GM18519 (cell line): ENCODE data around the gene TLE3.
"Not testable (repeated sequence)": the region's sequence is repeated elsewhere in the genome, so short reads cannot be mapped to it uniquely, and the experiment has no call there.

ENCODE experiments used
- ATAC-seq: cut with Tn5 transposase; IDR thresholded peaks from one replicate; pipeline ENCODE4 v1.9.1; 2021; ENCODE audit warnings: mild to moderate bottlenecking, moderate library complexity; ENCODE audit not compliant: unreplicated experiment, low FRiP score

Gene TLE3

DNA sequence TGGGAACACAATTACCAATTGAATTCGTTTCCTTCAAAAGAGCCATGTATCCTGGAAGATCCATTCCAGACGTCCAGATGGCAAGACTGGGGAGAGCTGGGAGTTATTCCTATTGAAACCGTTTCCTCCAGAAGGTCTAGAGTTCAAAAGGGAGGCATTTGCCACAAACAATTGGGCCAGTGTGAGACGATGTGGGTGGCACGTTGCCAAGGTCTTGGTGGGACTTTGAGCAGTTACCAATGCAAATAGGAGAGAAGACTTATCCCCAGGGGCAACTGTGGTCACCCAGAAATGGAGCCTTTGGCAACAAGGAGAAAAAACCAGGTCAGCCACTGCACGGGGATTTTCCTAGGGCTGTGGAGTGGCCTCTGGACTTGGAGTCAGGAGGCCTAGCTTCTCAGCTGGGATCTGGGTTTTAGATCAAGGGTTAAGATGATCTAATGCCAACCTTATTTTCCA lies 29.6 kb upstream of the TLE3 start:
- ATAC-seq, result no peak

DNA sequence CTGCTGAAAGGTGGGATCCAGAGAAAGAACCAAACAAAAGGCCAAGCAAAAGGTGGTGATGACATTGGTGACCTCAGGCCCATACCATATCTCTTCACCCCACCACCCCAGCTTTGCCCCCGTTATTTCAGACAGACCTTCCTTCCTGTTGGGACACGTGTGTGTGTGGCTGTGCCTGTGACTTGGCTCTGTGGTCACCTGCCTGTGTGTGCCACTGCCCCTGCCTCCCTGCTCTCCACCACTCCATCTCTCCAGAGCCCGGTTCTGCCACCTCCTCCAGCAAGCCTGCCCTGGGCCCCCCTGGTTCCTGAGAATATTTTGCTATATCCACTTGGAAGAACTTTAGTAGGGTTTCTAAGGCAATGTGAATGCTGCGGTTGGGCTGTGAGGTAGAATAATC lies 28.6 kb upstream of the TLE3 start:
- no peak for ATAC-seq

DNA sequence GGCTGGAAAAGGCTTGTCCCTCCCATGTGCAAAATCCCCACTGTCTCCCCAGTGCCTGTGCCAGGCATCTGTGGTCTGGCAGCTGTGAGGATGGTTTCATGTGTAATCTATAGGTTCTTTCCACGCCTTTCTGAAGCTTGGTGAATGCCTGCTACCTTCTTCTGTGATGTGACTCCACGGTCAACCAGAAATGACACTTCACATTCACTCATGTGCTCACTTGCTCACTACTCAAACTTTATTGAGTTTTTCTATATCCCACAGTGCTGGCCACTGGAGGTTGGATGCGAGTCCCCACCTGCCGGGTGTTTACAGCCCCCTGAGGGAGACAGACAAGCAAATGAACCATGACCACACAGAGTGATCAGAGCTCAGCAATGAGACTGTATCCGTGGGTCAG lies 27.9 kb upstream of the TLE3 start:
- ATAC-seq, result no peak

DNA sequence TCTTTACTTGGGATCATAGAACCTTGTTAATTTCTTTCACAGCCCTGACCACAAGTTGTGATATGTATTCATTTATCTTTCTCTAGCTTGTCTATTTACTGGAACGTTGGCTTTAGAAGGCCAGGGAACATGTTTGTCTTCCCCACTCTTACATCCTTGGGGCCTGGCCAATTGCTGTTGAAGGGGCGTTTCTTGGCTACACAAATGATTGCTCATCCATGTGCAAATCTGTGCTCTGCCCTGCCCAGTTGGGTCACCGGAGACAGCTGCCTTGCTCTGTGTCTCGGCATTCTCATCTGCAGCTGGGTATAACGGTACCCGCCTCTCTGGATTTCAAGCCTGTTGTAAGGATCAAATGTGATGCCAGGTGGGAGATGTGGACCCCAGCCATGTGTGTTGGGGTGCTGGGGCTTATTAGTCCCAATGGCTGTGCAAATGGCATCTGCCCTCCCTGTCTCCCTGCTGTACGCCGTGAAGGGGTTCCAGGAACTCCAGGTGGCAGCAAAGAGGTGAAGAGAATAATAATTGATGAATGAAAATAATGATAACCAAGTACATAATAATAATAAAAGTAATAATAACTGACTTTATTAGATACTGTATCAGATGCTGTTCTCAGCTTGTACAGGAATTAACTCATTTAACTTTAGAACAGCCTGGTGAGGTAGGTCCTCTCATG lies 24.0 kb upstream of the TLE3 start:
- ATAC-seq, result no peak

DNA sequence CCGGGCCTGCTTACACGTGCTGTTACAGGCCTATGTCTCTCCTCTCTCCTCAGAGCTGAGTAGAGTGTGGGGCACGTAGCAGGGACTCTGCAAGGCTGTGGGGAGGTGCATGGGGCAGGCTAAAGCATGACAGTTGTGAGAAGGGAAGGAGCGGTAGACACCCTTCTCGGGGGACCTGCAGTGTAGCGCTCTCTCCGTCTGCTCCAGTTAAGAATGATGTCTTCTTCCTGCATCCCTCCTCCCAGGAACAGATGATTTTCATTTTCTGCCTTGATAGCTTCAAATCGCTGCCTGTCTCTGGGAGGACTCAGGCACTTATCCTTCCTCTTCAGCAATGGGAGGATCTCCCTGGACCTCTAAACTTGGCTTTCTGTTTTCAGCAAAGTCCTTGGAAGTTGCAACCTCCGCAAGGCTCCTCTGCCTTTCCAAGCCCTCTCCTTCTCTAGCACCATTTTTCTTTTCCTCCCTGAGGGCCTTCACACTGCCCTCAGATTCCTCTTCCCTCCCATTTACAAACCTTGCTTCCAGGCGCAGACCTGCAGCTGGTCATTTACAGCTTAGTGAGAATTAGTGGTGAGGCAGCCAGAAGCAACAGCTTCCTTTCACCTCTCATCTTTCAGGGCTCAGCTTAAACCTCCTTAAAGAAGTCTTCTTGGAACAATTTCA lies 23.4 kb upstream of the TLE3 start:
- ATAC-seq, result no peak

DNA sequence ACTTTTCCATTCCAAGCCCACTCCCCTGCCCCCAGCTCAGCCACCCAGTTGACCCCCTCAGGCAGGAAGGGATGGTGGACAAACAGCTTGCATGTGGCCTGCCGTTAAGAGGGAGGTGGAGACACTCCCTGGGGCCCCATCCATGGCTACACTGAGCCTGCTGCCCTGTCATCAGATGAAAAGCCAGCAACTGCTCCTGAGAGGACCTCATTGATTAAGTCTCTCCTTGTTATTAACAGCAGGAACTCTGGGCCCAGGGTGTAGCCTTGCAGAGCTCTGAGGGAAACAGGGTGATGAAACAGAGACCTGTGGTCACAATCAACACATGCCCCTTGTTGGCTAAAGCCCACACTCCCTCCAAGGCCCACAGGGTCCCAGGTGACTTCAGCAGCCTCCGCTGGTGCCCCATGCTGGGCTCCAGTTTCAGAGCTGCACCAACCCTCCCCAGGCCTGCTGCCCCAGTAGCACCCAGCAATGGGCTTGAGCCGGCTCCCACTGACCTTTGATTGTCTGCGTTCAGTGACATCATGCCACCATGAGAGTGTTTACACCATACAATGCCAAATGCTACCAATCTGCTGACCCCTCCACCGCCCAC lies 22.3 kb upstream of the TLE3 start:
- no peak for ATAC-seq

DNA sequence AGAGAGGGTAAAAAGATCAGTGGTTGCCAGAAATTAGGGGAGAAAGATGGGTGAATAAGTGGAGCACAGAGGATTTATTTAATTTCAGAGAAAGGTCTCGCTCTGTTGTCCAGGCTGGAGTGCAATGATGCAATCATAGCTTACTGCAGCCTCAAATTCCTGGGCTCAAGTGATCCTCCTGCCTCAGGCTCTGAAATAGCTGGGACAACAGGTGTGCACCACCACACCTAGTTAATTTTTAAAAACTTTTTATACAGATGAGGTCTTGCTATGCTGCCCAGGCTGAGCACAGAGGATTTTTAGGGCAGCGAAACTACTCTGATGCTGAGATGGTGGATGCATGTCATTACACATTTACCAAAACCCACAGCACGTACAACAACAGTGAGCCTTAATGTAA lies 20.9 kb upstream of the TLE3 start:
- no peak for ATAC-seq

DNA sequence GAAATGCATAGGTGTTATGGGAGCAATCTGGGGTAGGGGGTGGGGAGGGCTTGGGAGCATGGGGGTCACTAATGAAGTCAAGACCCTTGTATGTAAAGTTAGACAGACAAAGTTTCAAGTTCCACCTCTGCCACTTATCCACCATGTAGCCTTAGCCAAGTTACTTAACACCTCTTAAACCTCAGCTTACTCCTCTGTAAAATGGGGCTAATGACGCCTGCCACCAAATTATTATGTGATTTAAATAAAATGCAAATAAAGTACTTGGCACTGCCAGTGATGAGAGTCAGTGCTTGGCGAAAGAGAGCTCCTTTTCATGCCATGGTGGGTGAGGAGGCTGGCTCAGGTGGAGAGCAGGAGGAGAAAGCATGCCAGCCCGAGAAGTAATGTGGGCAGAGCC lies 18.6 kb upstream of the TLE3 start:
- ATAC-seq, result no peak

DNA sequence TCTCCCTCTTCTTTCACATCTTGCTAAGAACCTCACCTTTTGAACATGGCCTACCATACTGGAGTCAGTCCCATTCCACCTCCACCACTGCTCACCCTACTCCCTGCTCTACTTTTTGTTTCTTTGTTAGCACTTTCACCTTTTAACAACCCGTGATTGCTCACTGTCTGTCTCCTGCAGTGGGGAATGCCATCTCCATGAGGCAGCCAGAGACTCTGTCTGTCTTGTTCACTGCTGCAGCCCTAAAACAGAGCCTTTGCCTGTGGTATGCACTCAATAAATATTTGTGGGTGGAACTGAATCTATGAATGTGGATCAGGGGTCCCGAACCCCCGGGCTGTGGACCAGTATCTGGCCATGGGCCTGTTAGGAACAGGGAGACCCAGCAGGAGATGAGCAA lies 16.5 kb upstream of the TLE3 start:
- ATAC-seq, result no peak

DNA sequence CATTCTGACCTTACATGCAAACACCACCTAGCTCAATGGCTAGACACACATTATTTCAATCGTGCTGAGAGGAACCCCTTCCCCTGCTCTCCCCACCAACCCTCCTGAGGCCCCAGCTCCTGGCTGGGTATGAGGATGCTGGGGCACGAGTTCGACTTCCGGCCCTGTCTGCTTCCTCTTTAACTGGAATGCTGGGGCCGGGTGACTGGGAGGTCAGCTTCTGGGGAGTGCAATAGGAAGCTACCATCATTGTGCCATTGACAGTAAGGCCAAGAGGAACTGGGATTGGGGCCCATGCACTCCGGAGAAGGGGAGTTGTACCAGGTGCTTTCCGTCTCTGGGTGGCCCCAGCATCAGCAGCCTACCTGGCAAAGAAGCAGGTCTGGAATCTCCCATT lies 15.6 kb upstream of the TLE3 start:
- no peak for ATAC-seq

DNA sequence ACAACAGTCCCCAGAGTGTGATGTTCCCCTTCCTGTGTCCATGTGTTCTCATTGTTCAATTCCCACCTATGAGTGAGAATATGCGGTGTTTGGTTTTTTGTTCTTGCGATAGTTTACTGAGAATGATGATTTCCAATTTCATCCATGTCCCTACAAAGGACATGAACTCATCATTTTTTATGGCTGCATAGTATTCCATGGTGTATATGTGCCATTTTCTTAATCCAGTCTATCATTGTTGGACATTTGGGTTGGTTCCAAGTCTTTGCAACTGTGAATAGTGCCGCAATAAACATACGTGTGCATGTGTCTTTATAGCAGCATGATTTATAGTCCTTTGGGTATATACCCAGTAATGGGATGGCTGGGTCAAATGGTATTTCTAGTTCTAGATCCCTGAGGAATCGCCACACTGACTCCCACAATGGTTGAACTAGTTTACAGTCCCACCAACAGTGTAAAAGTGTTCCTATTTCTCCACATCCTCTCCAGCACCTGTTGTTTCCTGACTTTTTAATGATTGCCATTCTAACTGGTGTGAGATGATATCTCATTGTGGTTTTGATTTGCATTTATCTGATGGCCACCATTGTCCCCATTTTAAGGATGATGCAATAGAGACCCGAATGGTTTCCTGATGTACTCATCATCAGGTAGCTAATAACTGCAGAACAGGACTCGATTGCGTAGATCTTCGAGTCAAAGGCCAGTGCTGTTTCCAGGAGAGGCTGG lies 15.0 kb upstream of the TLE3 start:
- not testable (repeated sequence) for ATAC-seq

DNA sequence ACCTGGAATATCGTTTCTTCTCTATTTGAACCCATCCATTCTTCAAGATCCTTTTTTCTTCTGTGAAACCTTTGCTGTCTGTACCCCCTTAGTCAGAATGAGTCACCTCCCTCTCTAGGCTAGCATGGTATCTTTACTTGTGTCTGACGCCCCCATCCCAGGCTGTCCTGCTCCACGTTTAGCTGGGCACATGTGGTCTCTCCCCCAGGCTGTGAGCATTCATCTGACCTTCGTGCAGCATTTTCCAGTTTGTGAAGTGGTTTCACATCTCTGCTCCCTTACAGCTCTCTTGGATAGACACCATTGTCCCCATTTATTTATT lies 14.3 kb upstream of the TLE3 start:
- ATAC-seq, result no peak

DNA sequence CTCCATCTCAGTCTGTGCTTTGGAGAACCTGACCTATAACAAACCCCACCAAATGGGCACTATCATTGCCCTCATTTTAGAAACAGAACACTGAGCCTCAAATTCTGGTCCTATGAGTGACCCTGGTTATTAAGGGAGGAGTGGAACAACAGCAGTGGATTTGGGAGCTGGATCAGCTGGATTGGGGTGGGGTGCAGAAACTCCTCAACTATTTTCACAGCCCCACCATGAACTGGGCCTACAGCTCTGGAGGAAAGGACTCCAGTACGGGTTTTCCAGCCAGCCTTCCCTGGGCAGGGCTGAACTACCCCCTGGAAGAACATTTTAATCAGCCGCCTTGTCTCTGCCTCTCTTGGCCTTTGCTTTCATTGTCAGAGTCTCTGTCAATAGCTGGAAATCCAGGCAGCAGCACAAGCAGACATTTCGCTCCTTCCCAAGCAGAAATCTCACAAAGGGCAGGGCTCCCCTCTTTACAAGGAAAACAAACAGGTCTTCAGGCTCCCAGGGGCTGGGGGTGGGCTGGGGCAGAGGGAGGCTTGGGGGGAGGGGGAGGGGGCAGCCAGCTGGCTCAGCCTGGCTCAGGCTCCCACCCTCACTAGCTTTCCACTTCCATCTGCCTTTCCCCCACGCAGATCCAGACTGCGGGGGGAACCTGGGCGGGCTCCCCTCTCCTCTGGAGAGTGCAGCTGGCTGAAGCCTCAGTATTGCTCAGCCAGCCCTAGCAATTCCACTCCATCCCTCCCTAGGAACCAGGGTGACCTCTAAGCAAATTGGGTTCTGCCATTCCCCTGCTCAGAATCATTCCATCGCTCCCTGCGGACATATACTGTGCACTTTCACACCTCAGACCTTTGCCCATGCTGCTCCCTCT lies 13.7 kb upstream of the TLE3 start:
- ATAC-seq, result no peak

DNA sequence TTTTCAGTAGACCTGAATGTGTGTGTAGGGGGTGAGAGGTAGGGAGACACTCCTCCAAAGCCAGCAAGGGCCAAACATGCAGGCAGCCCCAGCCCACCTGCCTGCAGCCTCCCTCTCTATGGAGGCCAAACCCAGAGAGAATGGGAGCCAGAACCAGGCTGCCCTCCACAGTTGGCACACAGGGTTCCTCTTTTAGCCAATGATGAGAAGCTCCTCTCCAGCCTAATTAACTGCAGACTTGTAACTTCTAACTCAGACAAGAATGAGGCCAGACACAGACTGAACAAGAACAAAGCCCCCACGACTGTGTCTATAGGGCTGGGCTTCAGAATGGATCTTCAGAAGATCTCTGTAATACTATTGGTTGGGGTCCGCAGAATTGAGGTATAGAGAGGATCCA lies 12.3 kb upstream of the TLE3 start:
- ATAC-seq, result no peak

DNA sequence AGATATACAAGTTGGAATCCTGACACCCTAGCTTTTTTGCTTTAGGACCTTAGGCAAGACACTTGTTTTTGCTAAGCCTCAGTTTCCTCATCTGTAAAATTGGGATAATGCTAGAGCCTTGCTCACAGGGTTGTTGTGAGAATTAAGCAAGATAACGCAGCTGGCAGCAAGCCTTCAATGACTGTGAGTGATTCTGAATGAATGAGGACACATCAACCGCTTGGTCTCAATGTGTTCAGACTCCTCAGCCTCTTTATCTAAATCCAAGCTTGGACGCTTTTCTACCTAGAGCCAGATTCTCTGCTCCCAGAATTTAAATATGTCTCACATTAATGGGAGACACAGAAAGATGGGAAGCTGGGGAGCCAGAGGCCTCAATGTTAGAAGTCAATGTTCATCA lies 11.8 kb upstream of the TLE3 start:
- no peak for ATAC-seq

DNA sequence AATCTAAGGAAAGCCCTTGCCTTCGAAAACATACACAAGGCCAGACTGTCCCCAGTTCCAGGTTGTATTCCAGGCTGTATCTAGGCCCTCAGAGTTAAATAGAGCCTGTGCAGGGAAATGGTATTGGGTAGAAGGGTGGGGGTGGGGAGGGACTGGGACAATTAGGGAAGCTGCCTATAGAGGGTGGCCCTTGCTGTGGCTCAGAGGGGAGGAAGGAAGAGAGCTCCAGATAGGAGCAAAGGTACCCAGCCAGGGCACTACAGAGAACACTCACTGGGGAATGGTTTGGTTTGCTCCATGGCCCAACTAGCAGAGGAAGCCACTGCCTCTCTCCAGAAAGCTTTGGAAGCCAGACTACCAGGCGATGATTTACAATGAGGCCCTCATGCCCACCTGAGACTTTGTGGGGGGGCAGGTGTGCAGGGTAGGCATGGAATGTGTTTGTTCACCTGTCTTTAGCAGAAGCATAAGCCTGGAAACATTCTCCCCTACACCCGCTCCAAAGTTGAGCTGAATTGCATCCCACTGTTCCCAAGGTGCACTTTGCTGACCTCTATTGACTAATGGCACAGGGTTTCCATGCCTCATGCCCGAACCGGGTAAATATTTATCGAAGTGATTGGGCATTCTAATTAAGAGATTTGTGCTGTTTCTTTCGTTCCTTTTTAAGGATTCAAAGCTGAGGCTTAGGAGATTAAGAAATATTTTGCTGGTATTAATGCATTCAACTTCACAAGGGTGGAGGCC lies 6.3 kb upstream of the TLE3 start:
- ATAC-seq, result no peak

DNA sequence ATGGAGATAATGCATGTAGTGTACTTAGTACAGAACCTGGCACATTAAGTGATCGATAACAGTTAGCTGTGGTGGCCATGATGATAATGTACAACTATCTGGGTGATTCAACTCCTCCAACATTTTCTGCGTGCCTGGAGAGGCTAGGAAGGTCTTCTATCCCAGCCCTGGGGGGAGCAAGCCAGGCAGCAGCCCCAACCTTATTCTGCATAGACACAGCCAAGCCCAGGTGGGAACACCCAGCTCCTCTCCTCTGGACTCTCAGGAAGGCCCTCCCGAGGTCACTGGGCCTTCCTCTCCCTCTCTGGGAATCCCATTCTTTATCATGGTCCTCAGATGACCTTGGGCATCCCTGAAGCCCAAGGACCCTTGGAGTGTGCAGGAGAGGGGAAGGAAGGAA lies 5.1 kb upstream of the TLE3 start:
- ATAC-seq, result no peak

DNA sequence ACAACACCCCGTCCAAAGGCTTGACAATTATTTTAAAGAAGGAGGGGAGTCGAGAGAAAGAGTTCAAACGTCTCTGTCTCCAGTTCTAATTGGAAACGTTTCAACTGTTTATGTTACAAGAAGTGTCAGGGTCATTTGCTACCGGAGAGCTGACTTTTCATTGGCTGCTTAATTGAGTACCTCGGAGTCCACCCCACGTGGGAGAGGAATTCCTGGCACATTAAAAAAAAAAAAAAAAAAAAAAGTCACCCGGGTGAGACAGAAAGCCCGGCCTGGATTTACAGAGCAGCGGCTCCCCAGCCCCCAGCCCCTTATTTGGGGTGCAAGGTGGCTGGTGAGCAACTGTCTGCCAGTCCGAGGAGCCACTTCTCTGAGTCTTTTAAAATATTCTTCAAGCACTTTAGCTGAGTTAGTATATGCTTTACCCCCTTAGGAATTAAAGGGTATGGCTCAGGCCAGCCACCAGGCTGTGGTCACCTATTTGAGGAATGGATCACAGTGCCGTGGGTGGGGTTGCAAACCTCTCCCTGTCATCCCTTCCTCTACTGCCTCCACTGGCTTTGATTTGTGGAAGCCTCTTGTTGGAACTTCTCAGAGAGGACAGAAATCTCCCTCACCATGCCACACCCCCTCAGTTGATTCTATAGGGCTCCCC lies 3.9 kb upstream of the TLE3 start:
- ATAC-seq, result no peak
